DOHH2 (cell line): ENCODE data around the gene GUCA2B.

ENCODE experiments used
- H3F3A ChIP-seq: fragments of 200-600 bp; sonication (generic), shearing (Covaris generic); 2 replicates; pipeline ENCODE4 v1.6.0; 2016; ENCODE audit warnings: antibody characterized with exemption, mild to moderate bottlenecking; ENCODE audit not compliant: control insufficient read depth, insufficient read depth
- H3K27ac ChIP-seq: fragments of 200-600 bp; sonication (generic); 2 replicates; pipeline ENCODE4 v1.5.1; 2014; ENCODE audit warnings: low read depth, mild to moderate bottlenecking, low read length, moderate library complexity
- H3K27me3 ChIP-seq: fragments of 200-600 bp; sonication (generic); 2 replicates; pipeline ENCODE4 v1.6.1; 2014; ENCODE audit warnings: mild to moderate bottlenecking, low read length, mixed read lengths; ENCODE audit not compliant: control insufficient read depth
- H3K36me3 ChIP-seq: fragments of 200-600 bp; sonication (generic); 2 replicates; pipeline ENCODE4 v1.6.1; 2014; ENCODE audit warnings: mild to moderate bottlenecking, low read length, moderate library complexity, mixed read lengths; ENCODE audit not compliant: control insufficient read depth
- H3K4me1 ChIP-seq: fragments of 200-600 bp; sonication (generic); 2 replicates; pipeline ENCODE4 v1.6.1; 2014; ENCODE audit warnings: mild to moderate bottlenecking, low read length, mixed read lengths; ENCODE audit not compliant: control insufficient read depth
- H3K4me2 ChIP-seq: fragments of 200-600 bp; sonication (generic); 2 replicates; pipeline ENCODE4 v1.6.0; 2014; ENCODE audit warnings: mild to moderate bottlenecking, low read length, moderate library complexity
- H3K4me3 ChIP-seq: fragments of 200-600 bp; sonication (generic); 2 replicates; pipeline ENCODE4 v1.5.1; 2014; ENCODE audit warnings: mild to moderate bottlenecking, low read length, mixed read lengths
- H3K79me2 ChIP-seq: fragments of 200-600 bp; sonication (generic); 2 replicates; pipeline ENCODE4 v1.6.1; 2014; ENCODE audit warnings: mild to moderate bottlenecking, low read length, mixed read lengths; ENCODE audit not compliant: control insufficient read depth
- H3K9me2 ChIP-seq: fragments of 200-600 bp; sonication (generic); replicated peaks from 2 replicates; pipeline ENCODE4 v1.6.1; 2014; ENCODE audit warnings: mild to moderate bottlenecking, low read length, mixed read lengths; ENCODE audit not compliant: control insufficient read depth
- H3K9me3 ChIP-seq: fragments of 200-600 bp; sonication (generic); 2 replicates; pipeline ENCODE4 v1.6.1; 2014; ENCODE audit warnings: antibody characterized with exemption, low read length, mixed read lengths; ENCODE audit not compliant: control insufficient read depth, insufficient read depth
- H4K20me1 ChIP-seq: fragments of 200-600 bp; sonication (generic); 2 replicates; pipeline ENCODE4 v1.6.0; 2014; ENCODE audit warnings: low read depth, mild to moderate bottlenecking, antibody characterized with exemption, low read length, moderate library complexity; ENCODE audit not compliant: control insufficient read depth, insufficient read depth
- EZH2phosphoT487 ChIP-seq: fragments of 200-600 bp; sonication (generic); IDR thresholded peaks from 2 replicates; pipeline ENCODE4 v1.6.1; 2017; ENCODE audit warnings: borderline replicate concordance, mild to moderate bottlenecking, antibody characterized with exemption, low read length, moderate library complexity, mixed read lengths
- TF ChIP-seq, protein P1 (sequence below): fragments of 200-600 bp; sonication (generic); IDR thresholded peaks from one replicate; pipeline ENCODE4 v1.5.1; 2014; ENCODE audit warnings: antibody characterized with exemption, mild to moderate bottlenecking, low read depth, low read length; ENCODE audit not compliant: poor library complexity, severe bottlenecking

The GUCA2B gene

DNA sequence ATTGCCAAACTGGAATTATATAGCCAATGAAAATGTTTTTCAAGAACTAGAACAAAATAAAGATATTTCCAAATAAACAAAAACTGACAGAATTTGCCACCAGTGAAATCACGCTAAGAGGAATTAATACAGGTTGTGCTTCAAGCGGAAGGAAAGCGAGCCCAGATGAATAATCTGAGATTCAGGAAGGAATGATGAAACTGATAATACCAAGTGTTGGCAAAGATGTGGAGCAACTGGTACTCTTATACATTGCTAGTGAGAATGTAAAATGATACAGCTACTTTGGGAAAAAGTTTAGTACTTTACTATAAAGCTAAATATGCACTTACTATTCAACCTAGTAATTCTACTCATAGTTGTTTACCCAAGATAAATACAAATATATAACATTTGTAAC lies 30.8 kb upstream of the GUCA2B start:
- Histone ChIP-seq H3K9me3 (no peaks in the 10 kb centered on the region), H3F3A (no peaks in the 10 kb centered on the region), H3K9me2 (no peaks in the 10 kb centered on the region), H3K79me2 (no peaks in the 10 kb centered on the region), H3K4me2 (no peak overlapping the region), H3K36me3 (no peaks in the 10 kb centered on the region), H3K27me3 (0 out of 2 replicates have a peak, but pooled peaks cover 2% of the 10 kb centered on the region), H3K4me3 (no peak overlapping the region), H3K27ac (no peak overlapping the region), H4K20me1 (no peaks in the 10 kb centered on the region), H3K4me1 (no peaks in the 10 kb centered on the region)
- no peak for TF ChIP-seq EZH2phosphoT487
- TF ChIP-seq, protein P1, sequence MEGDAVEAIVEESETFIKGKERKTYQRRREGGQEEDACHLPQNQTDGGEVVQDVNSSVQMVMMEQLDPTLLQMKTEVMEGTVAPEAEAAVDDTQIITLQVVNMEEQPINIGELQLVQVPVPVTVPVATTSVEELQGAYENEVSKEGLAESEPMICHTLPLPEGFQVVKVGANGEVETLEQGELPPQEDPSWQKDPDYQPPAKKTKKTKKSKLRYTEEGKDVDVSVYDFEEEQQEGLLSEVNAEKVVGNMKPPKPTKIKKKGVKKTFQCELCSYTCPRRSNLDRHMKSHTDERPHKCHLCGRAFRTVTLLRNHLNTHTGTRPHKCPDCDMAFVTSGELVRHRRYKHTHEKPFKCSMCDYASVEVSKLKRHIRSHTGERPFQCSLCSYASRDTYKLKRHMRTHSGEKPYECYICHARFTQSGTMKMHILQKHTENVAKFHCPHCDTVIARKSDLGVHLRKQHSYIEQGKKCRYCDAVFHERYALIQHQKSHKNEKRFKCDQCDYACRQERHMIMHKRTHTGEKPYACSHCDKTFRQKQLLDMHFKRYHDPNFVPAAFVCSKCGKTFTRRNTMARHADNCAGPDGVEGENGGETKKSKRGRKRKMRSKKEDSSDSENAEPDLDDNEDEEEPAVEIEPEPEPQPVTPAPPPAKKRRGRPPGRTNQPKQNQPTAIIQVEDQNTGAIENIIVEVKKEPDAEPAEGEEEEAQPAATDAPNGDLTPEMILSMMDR = no peak

DNA sequence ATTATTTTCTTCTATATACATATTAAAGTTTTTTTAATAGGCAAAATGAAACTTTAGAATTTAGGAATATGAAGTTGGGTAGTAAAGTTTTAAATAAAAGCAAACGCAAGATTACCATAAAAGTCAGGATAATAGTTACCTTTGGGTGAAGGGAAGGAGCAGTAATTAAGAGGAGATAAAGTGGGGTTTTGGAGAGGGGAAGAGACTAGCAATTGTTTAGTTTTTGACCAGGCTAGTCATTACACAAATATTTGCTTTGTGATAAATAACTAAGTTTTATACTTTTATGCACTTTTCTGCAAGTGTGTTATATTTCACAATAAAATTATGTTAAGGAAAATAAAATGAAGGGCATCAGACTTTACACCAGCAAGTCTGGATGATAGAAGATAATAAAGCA lies 27.7 kb upstream of the GUCA2B start:
- TF ChIP-seq EZH2phosphoT487 = no peak
- TF ChIP-seq, protein P1 = no peak
- Histone ChIP-seq H3K79me2 (no peaks in the 10 kb centered on the region), H3K4me2 (no peak overlapping the region), H4K20me1 (no peaks in the 10 kb centered on the region), H3F3A (no peaks in the 10 kb centered on the region), H3K9me2 (no peaks in the 10 kb centered on the region), H3K4me3 (no peak overlapping the region), H3K27ac (no peak overlapping the region), H3K4me1 (no peaks in the 10 kb centered on the region), H3K36me3 (no peaks in the 10 kb centered on the region), H3K27me3 (peaks cover 7% of the 10 kb centered on the region), H3K9me3 (no peaks in the 10 kb centered on the region)

DNA sequence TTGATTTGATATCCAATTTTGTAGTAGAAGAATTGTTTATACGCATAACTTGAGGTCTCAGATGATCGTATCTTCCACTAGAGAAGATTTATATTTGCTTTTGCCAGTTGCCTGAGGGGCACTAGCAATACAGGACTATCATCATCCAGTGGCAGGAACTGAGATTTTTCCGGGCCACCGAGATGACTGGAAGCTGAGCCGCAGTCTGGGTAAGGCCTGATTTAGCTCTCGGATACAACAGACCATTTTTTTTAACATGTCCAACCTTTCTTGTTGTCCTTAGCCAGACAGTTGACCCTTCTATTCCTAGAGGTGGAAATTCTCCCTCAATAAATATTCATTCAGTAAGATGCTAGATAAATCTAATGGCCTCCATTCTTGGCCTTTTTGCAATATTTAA lies 25.4 kb upstream of the GUCA2B start:
- Histone ChIP-seq H3K9me3 (no peaks in the 10 kb centered on the region), H3K4me3 (no peak overlapping the region), H3K4me1 (no peaks in the 10 kb centered on the region), H3K27me3 (peaks cover 7% of the 10 kb centered on the region), H3K27ac (no peak overlapping the region), H4K20me1 (no peaks in the 10 kb centered on the region), H3K4me2 (no peak overlapping the region), H3K79me2 (no peaks in the 10 kb centered on the region), H3K36me3 (no peaks in the 10 kb centered on the region), H3K9me2 (no peaks in the 10 kb centered on the region), H3F3A (no peaks in the 10 kb centered on the region)
- TF ChIP-seq, protein P1 = no peak
- TF ChIP-seq EZH2phosphoT487 = no peak

DNA sequence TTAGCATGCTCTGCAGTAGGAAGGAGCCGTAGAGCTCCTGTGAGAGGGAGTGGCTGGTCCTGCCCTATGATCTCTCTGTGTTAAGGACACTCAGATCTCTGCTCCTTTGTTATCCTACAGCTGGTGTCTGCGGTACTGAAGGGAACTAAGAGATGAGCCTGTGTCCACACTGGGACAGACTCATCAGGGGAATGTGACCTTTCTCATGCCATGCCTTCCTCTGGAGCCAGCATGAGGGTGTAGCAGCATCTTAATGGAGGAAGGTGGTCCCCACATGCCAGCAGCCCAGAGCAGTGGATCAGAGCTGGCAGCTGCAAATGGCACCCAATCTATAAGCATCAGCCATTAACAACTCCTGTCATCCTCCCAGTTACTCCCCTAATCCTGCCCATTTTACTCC lies 24.7 kb upstream of the GUCA2B start:
- Histone ChIP-seq H3K4me1 (no peaks in the 10 kb centered on the region), H3K27ac (no peak overlapping the region), H3K9me2 (no peaks in the 10 kb centered on the region), H4K20me1 (no peaks in the 10 kb centered on the region), H3K4me3 (no peak overlapping the region), H3K4me2 (no peak overlapping the region), H3K9me3 (no peaks in the 10 kb centered on the region), H3K27me3 (peaks cover 7% of the 10 kb centered on the region), H3K36me3 (no peaks in the 10 kb centered on the region), H3F3A (no peaks in the 10 kb centered on the region), H3K79me2 (no peaks in the 10 kb centered on the region)
- TF ChIP-seq EZH2phosphoT487 = no peak
- TF ChIP-seq, protein P1 = no peak
